Right lobe of liver (tissue), 4 donors: ENCODE results near the gene PXMP4.

Experiments
- CTCF ChIP-seq, 4 donors: fragments of 200-600 bp in 3 of 4; fragments of 450-650 bp in 1 of 4; IDR thresholded peaks; one replicate each; pipeline versions ENCODE4 v1.5.1 to v1.8.0; 2016 to 2022; ENCODE audit warnings: antibody characterized with exemption in 4 of 4, mild to moderate bottlenecking in 2 of 4
- POLR2A ChIP-seq: fragments of 450-650 bp; IDR thresholded peaks from one replicate; pipeline ENCODE4 v1.6.1; 2017; ENCODE audit warnings: antibody characterized with exemption, mild to moderate bottlenecking
- donor health status: DM: no; HTN: no; CAD: no.
- donor health status: DM: no; HTN: no; CAD: no.
- donor health status: DM: no; HTN: yes; CAD: no.

- TF ChIP-seq CTCF (IDR thresholded peaks at IDR 0.05): no peak
- TF ChIP-seq POLR2A: no peak
These were observed 46.6 kb upstream of the PXMP4 start for GRCh38 chr20:33766686-33767085.
